Activated T-cell treated with anti-CD3 and anti-CD28 coated beads, Interleukin-2, amount 50 U/mL, for 4 hours (primary cell): Measurements from ENCODE around the gene RTN4RL1. TPM values are rescaled to one million over a fixed set of nuclear protein-coding genes. Genes with fewer than 3 reads are reported as not detected.
A peak's percentile ranks its signal among the peaks of the same experiment; 100 is the strongest.

Source experiments
- ATAC-seq, 2 donors: fragments of 200-7000 bp; cut with Tn5 transposase; one replicate each; pipeline ENCODE4 v1.10.0; 2021
- DNase-seq: peaks from one replicate; pipeline ENCODE4 v3.0.0-alpha.2; 2020
- H3K27me3 Mint-ChIP-seq: one replicate; pipeline ENCODE4 v1.8.0; 2021; ENCODE audit warnings: low read depth, mixed read lengths
- H3K36me3 Mint-ChIP-seq: one replicate; pipeline ENCODE4 v1.8.0; 2022; ENCODE audit warnings: mixed read lengths; ENCODE audit not compliant: insufficient read depth
- H3K4me1 Mint-ChIP-seq: one replicate; pipeline ENCODE4 v1.8.0; 2021; ENCODE audit warnings: low read depth, mixed read lengths
- H3K4me3 Mint-ChIP-seq: one replicate; pipeline ENCODE4 v1.8.0; 2021; ENCODE audit warnings: mild to moderate bottlenecking, moderate library complexity, mixed read lengths
- H3K9me3 Mint-ChIP-seq: one replicate; pipeline ENCODE4 v1.8.0; 2021; ENCODE audit warnings: mixed read lengths
- total RNA-seq, 3 donors: library from RNA; stranded (reverse); gene quantifications; one replicate each; pipeline ENCODE4 v1.2.1, GENCODE V29; 2021

Gene RTN4RL1
- total RNA-seq, 3 donors from 2014 or later: 1.0 to 2.5 (median 2.0) TPM

GRCh38 chr17:2043785-2044184 is 18.7 kb upstream of the RTN4RL1 start:
- H3K9me3 Mint-ChIP-seq: no peaks in the 10 kb centered on the region
- DNase-seq: no peak
- H3K27me3 Mint-ChIP-seq: no peaks in the 10 kb centered on the region
- H3K4me1 Mint-ChIP-seq: peaks cover 23% of the 10 kb centered on the region
- peaks cover 15% of the 10 kb centered on the region for H3K36me3 Mint-ChIP-seq
- H3K4me3 Mint-ChIP-seq: peak overlapping the region; percentile 92
- ATAC-seq: no peak

- peaks cover 19% of the 10 kb centered on the region for H3K36me3 Mint-ChIP-seq
- no peak for ATAC-seq
Measured at GRCh38 chr17:2042933-2043332, 17.8 kb upstream of the RTN4RL1 start.

GRCh38 chr17:2042390-2042847 is 17.3 kb upstream of the RTN4RL1 start:
- no peak for DNase-seq
- Mint-ChIP-seq H3K9me3 (no peaks in the 10 kb centered on the region), H3K36me3 (peaks cover 22% of the 10 kb centered on the region), H3K27me3 (no peaks in the 10 kb centered on the region), H3K4me1 (peaks cover 19% of the 10 kb centered on the region), H3K4me3 (peak overlapping the region; percentile 92)
- no peak for ATAC-seq

More at GRCh38 chr17:2042933-2043332, 17.8 kb upstream of the RTN4RL1 start:
- Mint-ChIP-seq H3K27me3 (no peaks in the 10 kb centered on the region), H3K9me3 (no peaks in the 10 kb centered on the region), H3K4me1 (peaks cover 19% of the 10 kb centered on the region), H3K4me3 (peak overlapping the region; percentile 92)
- no peak for DNase-seq

GRCh38 chr17:2041561-2042389 is 16.6 kb upstream of the RTN4RL1 start, which contains the start of gene OVCA2:
Gene OVCA2 (plus strand): TSS chr17:2042022. CDS start chr17:2042048, 26 bp downstream.
- peaks cover 25% of the 10 kb centered on the region for H3K36me3 Mint-ChIP-seq
- H3K27me3 Mint-ChIP-seq: no peaks in the 10 kb centered on the region
- H3K4me3 Mint-ChIP-seq: peak within 1 kb of the TSS; percentile 92
- peaks cover 19% of the 10 kb centered on the region for H3K4me1 Mint-ChIP-seq
- DNase-seq (peak; percentile 97), ATAC-seq (peak; percentile 94)
- H3K9me3 Mint-ChIP-seq: no peaks in the 10 kb centered on the region

GRCh38 chr17:2040942-2041560 is 15.9 kb upstream of the RTN4RL1 start:
- Mint-ChIP-seq H3K9me3 (no peaks in the 10 kb centered on the region), H3K36me3 (peaks cover 32% of the 10 kb centered on the region), H3K27me3 (no peaks in the 10 kb centered on the region), H3K4me1 (peaks cover 19% of the 10 kb centered on the region), H3K4me3 (peak overlapping the region; percentile 50)
- no peak for DNase-seq
- no peak for ATAC-seq

GRCh38 chr17:2040219-2040827 is 15.2 kb upstream of the RTN4RL1 start:
- ATAC-seq (no peak), DNase-seq (no peak)
- peaks cover 33% of the 10 kb centered on the region for H3K36me3 Mint-ChIP-seq
- no peaks in the 10 kb centered on the region for H3K9me3 Mint-ChIP-seq
- no peak overlapping the region for H3K4me3 Mint-ChIP-seq
- H3K4me1 Mint-ChIP-seq: peaks cover 19% of the 10 kb centered on the region
- no peaks in the 10 kb centered on the region for H3K27me3 Mint-ChIP-seq

GRCh38 chr17:2037155-2037554 is 12.0 kb upstream of the RTN4RL1 start:
- ATAC-seq: no peak
- Mint-ChIP-seq H3K27me3 (no peaks in the 10 kb centered on the region), H3K4me3 (no peak overlapping the region), H3K4me1 (peaks cover 16% of the 10 kb centered on the region), H3K9me3 (no peaks in the 10 kb centered on the region), H3K36me3 (peaks cover 23% of the 10 kb centered on the region)
- no peak for DNase-seq

- peaks cover 19% of the 10 kb centered on the region for H3K4me1 Mint-ChIP-seq
- H3K36me3 Mint-ChIP-seq: peaks cover 23% of the 10 kb centered on the region
- DNase-seq (no peak), ATAC-seq (no peak)
- no peaks in the 10 kb centered on the region for H3K27me3 Mint-ChIP-seq
- H3K9me3 Mint-ChIP-seq: no peaks in the 10 kb centered on the region
- no peak overlapping the region for H3K4me3 Mint-ChIP-seq
Measured at GRCh38 chr17:2035541-2036488, 10.7 kb upstream of the RTN4RL1 start.

- DNase-seq (no peak), ATAC-seq (no peak)
- peaks cover 21% of the 10 kb centered on the region for H3K4me1 Mint-ChIP-seq
- peaks cover 21% of the 10 kb centered on the region for H3K36me3 Mint-ChIP-seq
- H3K27me3 Mint-ChIP-seq: no peaks in the 10 kb centered on the region
- H3K9me3 Mint-ChIP-seq: no peaks in the 10 kb centered on the region
- H3K4me3 Mint-ChIP-seq: no peak overlapping the region
Measured at GRCh38 chr17:2034806-2035540, 9.8 kb upstream of the RTN4RL1 start.

- Mint-ChIP-seq H3K9me3 (no peaks in the 10 kb centered on the region), H3K36me3 (peaks cover 19% of the 10 kb centered on the region), H3K4me3 (no peak overlapping the region), H3K27me3 (no peaks in the 10 kb centered on the region), H3K4me1 (peaks cover 24% of the 10 kb centered on the region)
- DNase-seq (no peak), ATAC-seq (no peak)
Measured at GRCh38 chr17:2034157-2034556, 9.0 kb upstream of the RTN4RL1 start.

GRCh38 chr17:2033153-2033552 is 8.0 kb upstream of the RTN4RL1 start:
- Mint-ChIP-seq H3K4me1 (peaks cover 24% of the 10 kb centered on the region), H3K4me3 (no peak overlapping the region), H3K36me3 (peaks cover 14% of the 10 kb centered on the region), H3K9me3 (no peaks in the 10 kb centered on the region), H3K27me3 (peaks cover 4% of the 10 kb centered on the region)
- DNase-seq (no peak), ATAC-seq (no peak)

- H3K4me1 Mint-ChIP-seq: peaks cover 28% of the 10 kb centered on the region
- ATAC-seq: peak in 1 of 2 donors; percentile 5
Measured at GRCh38 chr17:2030779-2031163, 5.6 kb upstream of the RTN4RL1 start.

More at GRCh38 chr17:2030779-2031163, 5.6 kb upstream of the RTN4RL1 start:
- Mint-ChIP-seq H3K27me3 (peaks cover 16% of the 10 kb centered on the region), H3K4me3 (peak overlapping the region; percentile 98), H3K9me3 (no peaks in the 10 kb centered on the region), H3K36me3 (no peaks in the 10 kb centered on the region)
- peak; percentile 40 for DNase-seq
